Mononuclear cell (primary cell): ENCODE data around the gene AGAP1. TPM values are rescaled to one million over a fixed set of nuclear protein-coding genes. Genes with fewer than 3 reads are reported as not detected.

Source experiments
- H3K27me3 ChIP-seq: 2 replicates; pipeline ENCODE4 v1.6.0; 2011; ENCODE audit warnings: low read length, control low read depth; ENCODE audit not compliant: insufficient read depth
- H3K4me1 ChIP-seq: 2 replicates; pipeline ENCODE4 v1.5.1; 2011; ENCODE audit warnings: mild to moderate bottlenecking, low read length, control low read depth; ENCODE audit not compliant: insufficient read depth
- H3K4me3 ChIP-seq: 2 replicates; pipeline ENCODE4 v1.5.1; 2011; ENCODE audit warnings: mild to moderate bottlenecking, low read length, moderate library complexity
- H3K9me3 ChIP-seq: 2 replicates; pipeline ENCODE4 v1.5.1; 2011; ENCODE audit warnings: low read depth, mild to moderate bottlenecking, control low read depth, low read length
- total RNA-seq: library from RNA; depleted of rRNA; stranded (reverse); fragments of >200 nt; gene quantifications from one replicate; pipeline ENCODE4 v1.2.3, GENCODE V29; 2012

Gene AGAP1
- total RNA-seq, 1 donor, result 2.7 TPM

GRCh38 chr2:235843591-235844395 is 349.9 kb downstream of the AGAP1 start:
- no peaks in the 10 kb centered on the region for H3K27me3 ChIP-seq
- no peak overlapping the region for H3K4me3 ChIP-seq
- H3K9me3 ChIP-seq, result no peaks in the 10 kb centered on the region
- H3K4me1 ChIP-seq, result no peaks in the 10 kb centered on the region

GRCh38 chr2:235844561-235844960 is 350.7 kb downstream of the AGAP1 start:
- Histone ChIP-seq H3K9me3 (no peaks in the 10 kb centered on the region), H3K4me3 (no peak overlapping the region), H3K4me1 (no peaks in the 10 kb centered on the region), H3K27me3 (no peaks in the 10 kb centered on the region)

GRCh38 chr2:235845245-235845644 is 351.4 kb downstream of the AGAP1 start:
- no peaks in the 10 kb centered on the region for H3K9me3 ChIP-seq
- no peaks in the 10 kb centered on the region for H3K27me3 ChIP-seq
- no peak overlapping the region for H3K4me3 ChIP-seq
- no peaks in the 10 kb centered on the region for H3K4me1 ChIP-seq

- Histone ChIP-seq H3K4me3 (no peak overlapping the region), H3K27me3 (no peaks in the 10 kb centered on the region), H3K9me3 (no peaks in the 10 kb centered on the region), H3K4me1 (no peaks in the 10 kb centered on the region)
These were observed 353.7 kb downstream of the AGAP1 start for GRCh38 chr2:235847576-235847975.

GRCh38 chr2:235848055-235848454 is 354.2 kb downstream of the AGAP1 start:
- no peaks in the 10 kb centered on the region for H3K27me3 ChIP-seq
- no peak overlapping the region for H3K4me3 ChIP-seq
- H3K4me1 ChIP-seq, result no peaks in the 10 kb centered on the region
- H3K9me3 ChIP-seq, result no peaks in the 10 kb centered on the region

GRCh38 chr2:235848946-235849345 is 355.1 kb downstream of the AGAP1 start:
- Histone ChIP-seq H3K4me3 (no peak overlapping the region), H3K4me1 (no peaks in the 10 kb centered on the region), H3K27me3 (no peaks in the 10 kb centered on the region), H3K9me3 (no peaks in the 10 kb centered on the region)

GRCh38 chr2:235849489-235849888 is 355.6 kb downstream of the AGAP1 start:
- Histone ChIP-seq H3K27me3 (no peaks in the 10 kb centered on the region), H3K4me1 (no peaks in the 10 kb centered on the region), H3K4me3 (no peak overlapping the region), H3K9me3 (no peaks in the 10 kb centered on the region)

GRCh38 chr2:235850289-235850688 is 356.4 kb downstream of the AGAP1 start:
- H3K4me3 ChIP-seq, result no peak overlapping the region
- H3K4me1 ChIP-seq, result no peaks in the 10 kb centered on the region
- H3K9me3 ChIP-seq, result no peaks in the 10 kb centered on the region
- no peaks in the 10 kb centered on the region for H3K27me3 ChIP-seq

- Histone ChIP-seq H3K9me3 (no peaks in the 10 kb centered on the region), H3K27me3 (no peaks in the 10 kb centered on the region), H3K4me3 (no peak overlapping the region), H3K4me1 (no peaks in the 10 kb centered on the region)
These were observed 357.1 kb downstream of the AGAP1 start for GRCh38 chr2:235850771-235851551.

- H3K27me3 ChIP-seq, result no peaks in the 10 kb centered on the region
- no peaks in the 10 kb centered on the region for H3K4me1 ChIP-seq
- no peak overlapping the region for H3K4me3 ChIP-seq
- H3K9me3 ChIP-seq, result no peaks in the 10 kb centered on the region
These were observed 358.1 kb downstream of the AGAP1 start for GRCh38 chr2:235851828-235852525.

- Histone ChIP-seq H3K4me3 (no peak overlapping the region), H3K27me3 (no peaks in the 10 kb centered on the region), H3K9me3 (no peaks in the 10 kb centered on the region), H3K4me1 (no peaks in the 10 kb centered on the region)
These were observed 358.7 kb downstream of the AGAP1 start for GRCh38 chr2:235852526-235852920.

- H3K4me1 ChIP-seq, result no peaks in the 10 kb centered on the region
- H3K27me3 ChIP-seq, result no peaks in the 10 kb centered on the region
- H3K9me3 ChIP-seq, result no peaks in the 10 kb centered on the region
- no peak overlapping the region for H3K4me3 ChIP-seq
These were observed 360.4 kb downstream of the AGAP1 start for GRCh38 chr2:235854276-235854675.

GRCh38 chr2:235855011-235855410 is 361.2 kb downstream of the AGAP1 start:
- Histone ChIP-seq H3K27me3 (no peaks in the 10 kb centered on the region), H3K4me1 (no peaks in the 10 kb centered on the region), H3K9me3 (no peaks in the 10 kb centered on the region), H3K4me3 (no peak overlapping the region)

GRCh38 chr2:235856151-235856854 is 362.5 kb downstream of the AGAP1 start:
- H3K9me3 ChIP-seq, result no peaks in the 10 kb centered on the region
- no peaks in the 10 kb centered on the region for H3K27me3 ChIP-seq
- no peaks in the 10 kb centered on the region for H3K4me1 ChIP-seq
- no peak overlapping the region for H3K4me3 ChIP-seq

GRCh38 chr2:235857598-235857997 is 363.8 kb downstream of the AGAP1 start:
- Histone ChIP-seq H3K4me3 (no peak overlapping the region), H3K27me3 (no peaks in the 10 kb centered on the region), H3K9me3 (no peaks in the 10 kb centered on the region), H3K4me1 (no peaks in the 10 kb centered on the region)
